ENCODE results near the gene CRTC3.

The CRTC3 gene

DNA sequence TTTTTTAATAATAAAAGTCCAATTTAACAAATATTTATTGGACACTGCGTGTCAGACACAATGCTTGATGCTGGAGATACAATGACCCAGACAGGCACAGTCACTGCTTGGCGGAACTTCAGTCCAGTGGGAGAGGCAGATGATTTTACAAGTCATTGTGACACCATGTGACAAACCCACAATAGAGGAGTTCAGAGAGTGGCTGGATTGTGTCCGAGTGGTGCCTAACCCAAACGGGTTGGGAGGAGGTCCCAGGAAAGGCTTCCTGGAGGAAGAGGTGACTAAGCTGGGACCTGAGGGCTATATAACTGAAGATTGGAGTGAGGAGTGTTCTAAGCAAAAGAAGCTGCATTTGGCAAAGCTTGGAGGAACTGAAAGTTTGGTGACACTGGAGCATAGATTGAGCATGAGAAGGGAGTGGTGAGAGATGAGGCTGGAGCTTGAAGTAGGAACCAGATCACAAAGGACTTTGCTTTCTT lies 41.4 kb downstream of the CRTC3 start:
- no peak for TF ChIP-seq MYC (IDR thresholded peaks at IDR 0.05; ENCODE audit: low read depth, low read length)
- TF ChIP-seq, protein P1, sequence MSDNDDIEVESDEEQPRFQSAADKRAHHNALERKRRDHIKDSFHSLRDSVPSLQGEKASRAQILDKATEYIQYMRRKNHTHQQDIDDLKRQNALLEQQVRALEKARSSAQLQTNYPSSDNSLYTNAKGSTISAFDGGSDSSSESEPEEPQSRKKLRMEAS (IDR thresholded peaks at IDR 0.05; ENCODE audit: low read depth, low read length) = 0 out of 2 replicates have a peak, but pooled peaks have one; percentile 3
- DNase-seq (ENCODE audit: low read depth) = peak; percentile 55
- no peak overlapping the region for H3K4me3 ChIP-seq (ENCODE audit: low read depth, low read length)

DNA sequence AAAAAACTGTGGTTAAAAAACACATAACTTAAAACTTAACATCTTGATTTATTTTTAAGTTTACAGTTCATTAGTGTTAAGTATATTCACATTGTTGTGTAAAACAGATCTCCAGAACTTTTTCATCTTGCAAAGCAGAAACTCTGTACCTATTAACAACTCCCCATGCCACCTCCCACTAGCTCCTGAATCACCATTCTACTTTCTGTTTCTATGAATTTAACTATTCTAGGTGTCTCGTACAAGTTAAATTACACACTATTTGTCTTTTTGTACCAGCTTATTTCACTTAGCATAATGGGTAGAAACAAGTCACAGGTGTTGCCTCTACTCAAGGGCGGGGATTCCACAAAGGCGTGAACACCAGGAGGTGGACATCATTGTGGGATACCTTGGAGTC lies 43.2 kb downstream of the CRTC3 start:
- DNase-seq (ENCODE audit: low read depth) = no peak
- TF ChIP-seq CTCF (IDR thresholded peaks at IDR 0.05; ENCODE audit: low read depth, low read length) (no peak), POLR2A (IDR thresholded peaks at IDR 0.05; ENCODE audit: extremely low read depth, insufficient read length) (no peak), MYC (IDR thresholded peaks at IDR 0.05; ENCODE audit: low read depth, low read length) (no peak)
- TF ChIP-seq, protein P1 (IDR thresholded peaks at IDR 0.05; ENCODE audit: low read depth, low read length) = no peak
- no peak overlapping the region for H3K4me3 ChIP-seq (ENCODE audit: low read depth, low read length)

GRCh38 chr15:90576711-90577389 lies 47.1 kb downstream of the CRTC3 start:
- TF ChIP-seq, protein P1 (IDR thresholded peaks at IDR 0.05; ENCODE audit: low read depth, low read length) = no peak
- TF ChIP-seq POLR2A (IDR thresholded peaks at IDR 0.05; ENCODE audit: extremely low read depth, insufficient read length) (no peak), MYC (IDR thresholded peaks at IDR 0.05; ENCODE audit: low read depth, low read length) (no peak), CTCF (IDR thresholded peaks at IDR 0.05; ENCODE audit: low read depth, low read length) (no peak)
- no peak for DNase-seq (ENCODE audit: low read depth)
- no peak overlapping the region for H3K4me3 ChIP-seq (ENCODE audit: low read depth, low read length)

DNA sequence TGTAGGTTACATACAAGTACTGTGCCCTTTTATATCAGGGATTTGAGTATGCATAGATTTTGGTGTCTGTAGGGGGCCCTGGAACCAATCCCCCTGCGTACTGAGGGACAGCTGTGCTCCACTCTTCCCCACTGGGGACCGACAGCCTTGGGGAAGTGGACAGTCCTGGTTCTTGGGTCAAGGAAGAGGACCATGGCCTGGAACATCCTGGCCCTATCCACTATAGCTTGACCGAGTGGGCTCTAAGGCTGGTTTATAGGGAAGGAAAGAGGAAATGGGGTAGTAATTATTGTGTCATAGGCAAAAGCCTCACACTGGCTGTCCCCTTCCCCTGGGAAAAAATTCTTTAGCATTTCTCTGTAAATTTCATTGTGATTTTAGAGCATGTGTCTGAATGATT lies 49.5 kb downstream of the CRTC3 start:
- TF ChIP-seq CTCF (IDR thresholded peaks at IDR 0.05; ENCODE audit: low read depth, low read length) (no peak), POLR2A (IDR thresholded peaks at IDR 0.05; ENCODE audit: extremely low read depth, insufficient read length) (no peak), MYC (IDR thresholded peaks at IDR 0.05; ENCODE audit: low read depth, low read length) (no peak)
- TF ChIP-seq, protein P1 (IDR thresholded peaks at IDR 0.05; ENCODE audit: low read depth, low read length) = no peak
- DNase-seq (ENCODE audit: low read depth) = peak; percentile 62
- H3K4me3 ChIP-seq (ENCODE audit: low read depth, low read length) = no peak overlapping the region

GRCh38 chr15:90580099-90580498 lies 50.4 kb downstream of the CRTC3 start:
- DNase-seq (ENCODE audit: low read depth) = no peak
- TF ChIP-seq CTCF (IDR thresholded peaks at IDR 0.05; ENCODE audit: low read depth, low read length) (no peak), MYC (IDR thresholded peaks at IDR 0.05; ENCODE audit: low read depth, low read length) (no peak), POLR2A (IDR thresholded peaks at IDR 0.05; ENCODE audit: extremely low read depth, insufficient read length) (no peak)
- TF ChIP-seq, protein P1 (IDR thresholded peaks at IDR 0.05; ENCODE audit: low read depth, low read length) = no peak
- no peak overlapping the region for H3K4me3 ChIP-seq (ENCODE audit: low read depth, low read length)

DNA sequence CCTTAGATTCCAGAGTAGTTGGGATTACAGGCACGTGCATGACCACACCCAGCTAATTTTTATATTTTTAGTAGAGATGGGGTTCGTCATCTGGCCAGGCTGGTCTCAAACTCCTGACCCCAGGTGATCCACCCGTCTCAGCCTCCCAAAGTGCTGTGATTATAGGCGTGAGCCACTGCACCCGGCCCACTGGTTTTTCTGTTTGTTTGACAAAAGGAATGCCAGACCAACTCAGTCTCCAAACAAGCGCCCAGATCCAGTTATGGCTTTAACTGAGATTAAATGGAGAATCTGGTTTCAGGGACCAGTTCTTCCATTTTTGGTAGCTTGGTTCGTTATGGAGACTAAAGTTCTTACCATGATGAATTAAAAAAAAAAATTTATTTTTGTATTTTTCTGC lies 50.8 kb downstream of the CRTC3 start:
- DNase-seq (ENCODE audit: low read depth) = no peak
- no peak overlapping the region for H3K4me3 ChIP-seq (ENCODE audit: low read depth, low read length)
- TF ChIP-seq, protein P1 (IDR thresholded peaks at IDR 0.05; ENCODE audit: low read depth, low read length) = no peak

All from NB4 (cell line).